HG03442 (cell line): ENCODE data around the gene APOOL.
"Not testable (repeated sequence)": the region's sequence is repeated elsewhere in the genome, so short reads cannot be mapped to it uniquely, and the experiment has no call there.

ENCODE experiments used
- ATAC-seq: cut with Tn5 transposase; IDR thresholded peaks from one replicate; pipeline ENCODE4 v1.9.1; 2021; ENCODE audit warnings: mild to moderate bottlenecking, moderate library complexity; ENCODE audit not compliant: unreplicated experiment

Gene APOOL

GRCh38 chrX:85077247-85077646, 73.6 kb downstream of the APOOL start:
- ATAC-seq = not testable (repeated sequence)

GRCh38 chrX:85084770-85085393, 81.2 kb downstream of the APOOL start:
- peak; percentile 68 for ATAC-seq

DNA sequence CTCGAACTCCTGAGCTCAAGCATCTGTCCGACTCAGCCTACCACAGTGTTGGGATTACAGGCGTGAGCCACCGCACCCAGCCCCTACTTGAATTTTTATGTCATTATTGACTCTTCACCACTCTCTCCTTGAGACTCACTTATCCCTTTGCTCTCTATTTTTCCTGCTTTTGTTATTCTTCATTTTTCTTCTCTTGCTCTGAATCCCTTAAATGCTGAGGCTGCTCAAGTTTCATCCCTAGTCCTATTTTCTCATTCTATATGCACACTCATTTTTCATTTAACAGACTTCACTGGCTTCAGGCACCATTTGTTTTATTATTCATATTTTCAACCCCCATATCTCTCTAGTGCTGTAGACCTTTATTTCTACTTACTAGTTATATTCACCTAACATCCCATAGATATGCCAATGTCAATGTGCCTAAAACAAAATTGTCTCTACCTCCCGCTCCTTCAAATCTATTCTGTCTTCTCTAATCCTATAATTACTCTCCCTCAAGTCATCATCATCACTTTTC, 85.7 kb downstream of the APOOL start:
- ATAC-seq = no peak

- no peak for ATAC-seq
These were observed 103.7 kb downstream of the APOOL start for GRCh38 chrX:85107407-85107806.

- ATAC-seq = no peak
These were observed 104.5 kb downstream of the APOOL start for GRCh38 chrX:85108165-85108564.

DNA sequence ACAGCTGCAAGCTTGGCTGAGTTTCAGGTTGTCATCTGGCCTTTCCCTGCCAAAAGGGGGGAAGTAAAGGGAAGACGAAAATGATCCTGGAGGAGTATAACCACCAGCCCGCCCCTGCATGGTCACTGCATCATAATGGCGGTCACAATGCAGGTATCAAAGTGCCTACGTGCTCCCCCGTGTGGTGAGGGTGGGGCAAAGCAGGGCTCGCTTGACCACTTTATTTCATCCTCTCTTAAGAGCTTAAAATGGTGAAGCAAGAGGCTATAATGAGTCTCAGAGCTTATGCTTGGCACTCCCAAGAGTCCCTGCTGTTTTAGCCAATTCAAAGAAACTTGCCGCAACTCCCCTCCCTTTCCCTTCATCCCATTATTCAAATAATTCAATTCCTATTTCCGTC, 105.6 kb downstream of the APOOL start:
- no peak for ATAC-seq

GRCh38 chrX:85111347-85111746, 107.7 kb downstream of the APOOL start:
- ATAC-seq = no peak

DNA sequence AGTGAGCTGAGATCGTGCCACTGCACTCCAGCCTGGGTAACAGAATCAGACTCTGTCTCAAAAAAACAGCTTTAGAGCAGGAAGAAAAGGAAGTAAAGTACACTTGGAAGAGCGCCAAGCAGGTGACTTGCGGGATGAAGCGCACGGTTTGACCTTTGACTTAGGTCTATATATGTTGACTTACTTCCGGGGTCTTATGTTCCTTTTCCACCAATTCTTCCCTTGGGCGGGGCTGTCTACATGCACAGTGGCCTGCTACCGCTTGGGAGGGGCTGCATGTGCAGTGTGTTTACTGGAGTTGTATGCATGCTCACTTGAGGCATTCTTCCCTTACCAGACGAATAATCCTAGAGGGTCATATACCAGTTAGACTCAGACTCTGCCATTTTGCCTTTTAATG, 108.6 kb downstream of the APOOL start:
- ATAC-seq = no peak

GRCh38 chrX:85113746-85114145, 110.1 kb downstream of the APOOL start:
- ATAC-seq = no peak

GRCh38 chrX:85114171-85114570, 110.5 kb downstream of the APOOL start:
- ATAC-seq = no peak

GRCh38 chrX:85114776-85115175, 111.1 kb downstream of the APOOL start:
- ATAC-seq = no peak

GRCh38 chrX:85115252-85115651, 111.6 kb downstream of the APOOL start:
- ATAC-seq = no peak

- ATAC-seq = no peak
These were observed 132.7 kb downstream of the APOOL start for GRCh38 chrX:85136409-85136808.

DNA sequence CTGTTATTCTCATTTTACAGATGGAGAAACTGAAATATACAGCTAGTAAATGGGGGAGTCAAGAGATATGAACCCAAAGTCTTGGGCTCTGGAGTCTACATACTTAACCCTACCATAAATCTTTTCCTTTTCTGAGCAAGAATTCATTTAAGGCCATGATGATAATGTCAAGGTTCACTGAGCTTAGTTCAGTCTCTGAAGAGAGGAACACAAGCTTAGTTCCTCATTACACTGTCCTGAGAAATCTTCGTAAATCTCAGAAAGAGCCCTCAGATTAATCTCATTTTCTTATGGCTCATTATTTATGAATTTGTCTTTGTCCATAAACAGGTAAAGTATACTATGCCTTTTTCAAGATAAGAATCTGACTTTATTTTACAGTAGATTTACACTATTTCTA, 135.7 kb downstream of the APOOL start:
- ATAC-seq = no peak

GRCh38 chrX:85140964-85141363, 137.3 kb downstream of the APOOL start:
- ATAC-seq = peak; percentile 85
